ENCODE results near the gene BGLAP.

Gene BGLAP

DNA sequence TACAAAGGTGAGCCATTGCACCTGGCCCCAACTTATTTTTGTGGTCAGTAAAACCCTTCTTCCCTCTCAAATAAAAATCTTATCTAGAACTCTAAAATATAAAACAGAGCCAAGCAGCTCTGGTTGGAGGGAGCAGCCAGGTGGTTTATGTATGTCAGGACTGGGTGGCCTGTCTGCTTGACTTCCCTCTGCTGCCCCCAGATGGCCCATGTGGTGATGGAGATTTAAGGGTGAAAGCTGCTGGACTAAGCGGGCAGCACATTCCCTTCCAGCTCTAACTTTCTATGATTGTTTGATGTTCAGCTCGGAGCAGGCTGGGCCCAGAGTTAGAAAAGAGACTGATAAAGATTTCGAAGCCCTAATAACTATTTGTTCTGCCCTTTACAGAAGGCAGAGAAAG, 17.8 kb downstream of the BGLAP start:
- FAIRE-seq = no peak

DNA sequence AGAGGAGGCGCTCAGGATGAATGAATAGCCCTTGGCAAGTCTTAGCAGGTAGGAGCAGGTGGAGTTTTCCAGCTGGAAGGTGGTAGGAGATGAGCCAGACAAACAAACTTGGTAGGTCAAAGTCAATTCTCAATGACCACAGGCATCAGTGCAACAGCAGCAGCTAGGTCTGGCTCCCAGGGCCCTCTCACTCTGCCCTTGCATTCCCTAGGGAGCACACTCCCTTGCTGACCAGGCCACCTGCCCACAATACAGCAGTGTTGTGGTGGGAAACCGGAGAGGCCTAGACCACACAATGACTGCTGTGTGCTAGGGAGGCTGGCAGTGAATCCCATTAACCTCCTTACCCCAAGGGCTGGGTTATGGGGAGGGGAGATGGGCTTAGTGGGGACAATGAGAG, 18.9 kb downstream of the BGLAP start:
- FAIRE-seq = no peak

DNA sequence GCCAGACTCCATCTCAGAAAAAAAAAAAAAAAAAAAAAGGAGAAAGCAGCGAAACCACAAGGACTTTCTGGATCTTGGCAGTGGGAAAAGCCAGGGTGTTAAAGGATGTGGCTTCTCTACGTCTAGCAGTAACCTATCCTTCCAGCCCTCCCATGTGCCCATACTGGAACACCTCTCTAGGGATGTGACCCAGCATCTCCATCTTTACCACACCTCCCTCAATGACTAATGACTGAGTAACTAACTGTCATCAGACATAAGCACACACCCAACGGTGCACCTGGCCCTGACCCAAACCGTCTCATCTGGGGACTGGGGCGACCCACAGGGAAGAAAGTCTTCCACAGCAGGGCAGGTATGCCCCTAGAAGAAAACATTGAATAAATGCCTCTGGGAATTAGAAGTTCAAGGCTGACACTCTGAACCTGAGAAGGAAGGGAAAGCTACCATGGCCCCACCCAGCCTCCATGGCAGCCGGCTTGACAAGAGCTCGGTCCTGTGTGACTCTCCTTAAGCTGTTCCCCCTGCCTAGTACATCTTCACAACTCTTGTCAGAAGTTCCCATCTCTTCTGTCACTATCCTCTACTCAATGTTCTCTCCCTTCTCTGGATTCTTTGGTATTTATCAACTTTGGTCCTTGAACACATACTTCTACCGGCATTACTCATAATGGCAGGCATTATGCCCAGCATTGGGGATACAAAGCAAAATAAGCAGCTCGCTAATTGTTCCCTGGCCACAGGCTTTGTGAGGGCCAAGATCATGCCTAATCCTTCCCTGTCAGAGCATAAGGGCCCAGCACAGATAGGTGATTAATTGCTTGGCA, 20.7 kb downstream of the BGLAP start:
- FAIRE-seq = no peak

DNA sequence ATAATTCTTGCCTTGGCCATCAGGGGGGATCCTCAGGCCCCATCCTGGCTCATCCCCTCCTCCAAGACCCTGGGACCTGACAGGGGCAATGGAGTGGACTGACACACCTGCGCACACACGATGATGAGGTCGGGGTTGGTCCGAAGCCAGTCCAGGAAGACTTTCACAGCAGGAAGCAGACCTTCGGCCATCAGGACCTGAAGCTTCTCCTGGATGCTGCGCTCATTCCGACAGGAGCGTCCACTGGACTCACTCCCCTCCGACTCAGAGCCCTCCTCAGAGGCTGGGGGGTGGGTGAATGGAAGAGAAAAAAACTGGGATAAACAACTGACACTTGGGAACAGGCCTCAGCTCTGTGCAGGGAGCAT, 21.3 kb downstream of the BGLAP start:
- no peak for FAIRE-seq

DNA sequence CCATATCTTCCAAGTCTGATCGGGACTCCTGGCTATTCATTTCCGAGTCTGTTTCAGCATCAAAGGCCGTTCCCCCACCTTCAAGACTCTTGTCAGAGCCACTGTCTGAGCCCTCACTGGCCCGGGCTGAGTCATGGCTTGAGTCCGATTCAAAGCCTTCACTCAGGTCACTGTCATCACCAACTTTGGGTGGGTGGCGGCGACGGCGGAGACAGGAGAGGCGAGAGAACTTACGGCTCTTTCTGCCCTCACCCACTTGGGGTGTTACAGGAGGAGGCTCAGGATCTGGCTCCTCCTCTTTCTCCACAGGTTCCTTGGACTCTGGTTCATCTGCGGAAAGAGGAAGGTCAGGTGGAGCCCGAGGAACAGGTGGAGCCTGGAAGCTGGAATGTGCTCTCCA, 24.1 kb downstream of the BGLAP start:
- FAIRE-seq = no peak

DNA sequence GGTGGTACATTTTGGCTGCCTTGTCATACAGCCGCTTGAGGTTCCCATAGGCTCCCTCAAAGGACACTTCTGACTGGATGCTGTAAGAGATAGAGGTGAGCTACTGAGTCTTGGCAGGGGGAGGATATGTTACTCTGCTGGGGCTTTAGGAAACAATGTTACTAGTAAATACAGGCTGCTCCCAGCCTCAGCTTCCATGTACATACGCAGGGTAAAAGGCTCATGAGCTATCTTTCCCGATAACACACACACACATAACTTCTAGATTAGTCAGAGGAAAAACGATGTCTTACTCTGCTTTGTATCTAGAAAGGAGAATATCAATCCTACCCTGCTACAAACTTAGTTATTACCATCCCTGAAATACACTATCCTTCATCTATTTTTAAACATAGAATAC, 26.4 kb downstream of the BGLAP start:
- FAIRE-seq = no peak

DNA sequence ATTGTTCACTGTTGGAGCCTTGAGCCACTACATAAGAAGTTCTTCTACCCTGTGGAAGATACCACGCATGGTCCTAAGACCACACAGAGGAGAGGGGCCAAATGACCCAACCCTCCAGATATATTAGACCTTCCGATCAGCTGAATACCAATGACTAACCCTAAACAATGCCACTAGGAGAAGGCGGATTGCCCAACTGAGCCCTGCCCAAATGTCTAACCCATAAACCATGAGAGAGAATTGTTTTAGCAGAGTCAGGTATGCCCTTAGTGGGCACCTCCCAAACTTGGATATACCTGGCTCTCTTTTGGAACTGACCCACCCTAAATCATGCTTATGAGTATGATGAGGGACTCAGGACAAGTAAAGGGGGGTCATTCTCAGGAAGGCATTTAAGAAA, 28.3 kb downstream of the BGLAP start:
- no peak for FAIRE-seq

DNA sequence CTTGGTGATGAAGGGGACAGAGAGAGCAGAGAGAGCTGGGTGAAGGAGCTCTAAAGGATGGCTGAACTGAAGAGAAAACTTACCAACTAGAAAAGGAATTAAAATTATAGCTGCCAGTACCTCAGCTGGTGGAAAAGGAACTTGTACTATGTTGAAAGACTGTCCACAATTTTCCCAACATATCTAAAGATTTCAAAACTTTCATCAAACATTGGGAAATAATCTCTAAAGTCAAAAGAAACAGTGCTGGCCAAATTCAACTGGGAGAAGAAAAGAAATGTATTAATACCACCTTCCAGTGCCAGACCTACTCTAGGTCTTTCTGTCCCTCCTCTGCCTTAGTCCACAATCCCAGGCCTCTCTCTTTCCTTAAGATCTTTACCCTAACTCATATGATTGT, 34.5 kb downstream of the BGLAP start:
- FAIRE-seq = no peak

DNA sequence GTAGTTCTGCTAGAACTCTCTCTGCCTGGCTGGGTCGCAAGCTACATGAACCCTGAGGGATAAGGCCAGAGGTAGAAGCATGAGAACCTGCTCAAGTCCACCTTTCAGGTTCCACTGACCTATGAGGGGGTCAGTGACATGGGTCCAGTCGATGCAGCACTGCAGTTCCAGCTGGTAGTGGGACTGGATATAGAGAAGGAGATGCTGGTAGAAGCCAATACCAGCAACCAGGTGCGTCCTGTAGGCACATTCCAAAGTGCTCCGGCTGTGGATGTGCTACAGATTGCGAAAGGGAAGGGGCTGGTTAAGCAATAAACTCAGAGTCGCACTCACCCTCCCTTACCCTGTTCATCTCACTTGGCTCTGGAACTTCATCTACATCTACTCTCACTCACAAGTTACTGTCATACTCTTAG, 35.0 kb downstream of the BGLAP start:
- FAIRE-seq = no peak

DNA sequence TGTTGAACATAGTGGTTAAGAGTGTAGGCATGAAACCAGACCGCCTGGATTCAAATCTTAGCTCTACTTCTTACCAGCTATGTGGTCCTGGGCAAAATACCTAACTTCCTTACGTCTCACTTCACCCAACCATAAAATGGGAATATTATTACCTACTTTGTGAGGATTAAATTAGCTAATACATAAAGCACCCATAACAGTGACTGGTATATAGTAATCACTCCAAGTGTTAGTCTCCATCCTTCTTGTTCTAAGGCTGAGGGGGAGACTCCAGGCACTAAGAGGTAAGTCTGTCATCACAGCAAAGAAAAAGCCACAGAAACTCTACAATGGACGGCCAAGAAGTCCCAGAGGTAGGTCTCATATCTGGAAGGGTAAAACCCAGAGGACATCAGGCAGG, 37.9 kb downstream of the BGLAP start:
- no peak for FAIRE-seq

DNA sequence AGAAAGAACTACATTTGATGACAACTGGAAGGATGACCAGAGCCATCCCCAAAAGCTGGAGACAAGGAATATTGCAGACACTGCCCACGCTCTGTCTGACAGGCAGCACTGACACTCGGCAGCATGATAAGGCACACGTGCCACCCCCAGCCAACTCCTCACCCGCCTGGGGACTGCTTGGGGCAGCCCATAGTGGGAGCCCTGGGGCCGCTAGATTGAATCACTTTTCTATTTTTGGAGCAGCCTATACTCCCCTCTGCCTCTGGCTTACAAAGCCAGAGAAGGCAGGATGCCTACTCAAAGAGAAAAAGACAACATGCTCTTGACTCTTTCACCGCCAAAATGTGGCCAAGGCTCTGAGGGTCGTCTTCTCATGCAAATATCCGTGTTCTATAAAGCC, 39.3 kb downstream of the BGLAP start:
- no peak for FAIRE-seq

DNA sequence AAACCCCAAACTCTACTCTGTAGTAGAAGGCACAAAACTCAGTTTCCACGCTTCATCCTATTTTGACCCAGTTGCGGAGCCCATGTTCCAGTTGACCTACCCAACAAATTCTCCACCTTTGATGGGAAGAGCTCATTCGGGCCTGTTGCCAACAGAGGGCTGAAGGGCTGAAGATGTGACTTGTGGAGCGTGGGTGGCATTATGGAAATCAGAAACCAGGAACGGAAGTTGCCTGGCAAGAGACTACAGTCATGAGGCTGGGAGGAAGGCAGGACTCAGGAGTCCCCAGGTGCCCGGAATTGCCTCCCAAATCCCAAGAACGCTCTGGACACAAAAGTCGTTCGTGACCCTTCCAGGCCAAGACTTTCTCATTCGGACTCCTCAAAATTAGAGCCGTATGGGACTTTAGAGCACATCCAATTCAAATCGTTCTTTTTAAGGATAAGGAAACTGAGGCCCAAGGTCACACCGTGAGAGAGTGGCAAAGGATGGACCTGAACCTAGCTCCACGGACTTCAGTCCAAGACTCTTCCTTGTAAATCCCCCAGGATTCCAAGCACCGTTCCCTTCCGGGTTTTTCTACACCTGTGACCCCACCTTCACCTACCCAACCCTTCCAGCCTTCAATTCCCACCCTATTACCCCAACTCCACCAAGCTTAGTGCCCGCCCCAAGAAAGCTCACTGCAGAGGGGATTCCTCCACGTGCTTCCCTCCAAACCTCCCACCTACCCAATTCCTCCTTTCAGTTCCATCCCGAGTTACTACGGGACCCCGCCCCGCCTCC, 39.9 kb downstream of the BGLAP start:
- FAIRE-seq = no peak

DNA sequence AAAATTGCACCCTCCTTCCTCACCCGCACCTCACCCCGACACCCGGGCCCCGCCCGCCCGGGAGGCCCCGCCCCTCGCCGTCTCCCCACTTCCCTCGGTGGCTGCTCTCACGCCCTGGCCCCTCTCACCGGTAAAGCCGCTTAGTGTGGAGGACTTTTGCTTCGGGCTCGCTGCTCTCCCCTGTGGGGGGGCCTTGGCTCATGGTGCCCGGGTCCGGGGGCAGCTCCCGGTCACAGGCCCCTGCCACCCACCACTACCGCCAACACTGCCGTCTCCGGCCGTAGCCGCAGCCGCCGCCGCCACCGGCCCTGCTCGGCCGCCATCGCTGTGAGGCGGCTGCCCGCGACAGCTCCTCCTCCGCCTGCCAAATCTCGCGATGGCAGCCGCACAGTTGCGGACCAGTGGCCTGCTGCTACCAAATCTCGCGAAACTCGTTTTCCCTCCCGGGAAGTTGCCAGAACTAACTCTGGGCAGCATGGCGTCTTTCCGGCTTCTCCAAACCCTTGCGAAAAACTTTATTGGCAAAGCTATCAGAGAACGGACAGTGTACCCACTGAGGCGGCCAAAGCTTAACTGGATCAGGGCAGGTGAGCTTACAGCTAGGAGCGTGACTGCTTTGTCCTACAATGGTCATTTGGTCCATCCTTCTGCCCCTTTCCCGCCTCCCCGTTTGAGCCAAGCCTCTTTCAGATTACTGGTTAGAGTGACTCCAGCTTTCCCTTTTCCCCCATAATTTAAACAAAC, 40.7 kb downstream of the BGLAP start, which contains the start of gene SMG5:
TSS of gene SMG5 (minus strand) at position 347 of the 744 bp plus-strand sequence. CDS start at position 202, 145 bp downstream.
- peak; percentile 97 for FAIRE-seq

DNA sequence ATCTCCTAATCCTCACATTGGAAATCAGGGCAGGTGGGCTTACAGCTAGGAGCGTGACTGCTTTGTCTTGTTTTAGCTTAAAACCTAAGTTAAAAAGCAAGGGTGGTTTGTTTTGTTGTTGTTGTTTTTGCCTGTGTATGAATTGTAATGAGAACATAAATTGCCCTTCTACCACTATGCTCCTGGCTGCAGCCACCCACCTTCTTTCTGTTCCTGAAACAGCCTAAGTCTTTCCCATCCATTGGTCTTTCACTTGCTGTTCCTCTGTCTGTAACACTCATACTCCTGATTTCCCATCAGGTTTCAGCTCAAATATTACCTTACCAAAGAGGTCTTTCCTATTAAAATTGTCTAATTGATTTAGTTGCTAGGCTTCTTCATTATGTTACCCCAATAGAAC, 41.5 kb downstream of the BGLAP start:
- no peak for FAIRE-seq

DNA sequence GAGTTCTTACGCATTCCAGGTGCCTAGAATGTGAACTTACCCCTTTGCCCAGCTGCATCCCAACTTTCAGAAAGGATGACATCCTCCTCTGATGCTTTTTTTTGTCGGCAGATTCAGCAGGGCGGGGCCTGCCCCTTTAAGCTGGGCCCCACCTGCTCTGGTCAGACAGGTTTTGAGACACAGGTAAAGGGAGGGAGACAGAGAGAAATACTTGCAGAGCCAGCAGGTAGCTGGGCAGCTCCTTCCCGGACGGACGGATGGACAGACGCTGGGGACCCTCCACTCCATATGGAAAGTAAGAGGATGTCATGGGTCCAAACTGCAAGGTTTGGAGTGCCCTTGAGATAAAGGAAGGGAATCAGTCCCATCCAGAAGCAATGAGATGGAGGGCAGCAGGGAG, 42.1 kb downstream of the BGLAP start, which contains the start of gene TMEM79:
TSS of gene TMEM79 (plus strand) at position 214 of the 400 bp plus-strand sequence. CDS start 902 bp downstream, outside the sequence.
- FAIRE-seq = no peak

DNA sequence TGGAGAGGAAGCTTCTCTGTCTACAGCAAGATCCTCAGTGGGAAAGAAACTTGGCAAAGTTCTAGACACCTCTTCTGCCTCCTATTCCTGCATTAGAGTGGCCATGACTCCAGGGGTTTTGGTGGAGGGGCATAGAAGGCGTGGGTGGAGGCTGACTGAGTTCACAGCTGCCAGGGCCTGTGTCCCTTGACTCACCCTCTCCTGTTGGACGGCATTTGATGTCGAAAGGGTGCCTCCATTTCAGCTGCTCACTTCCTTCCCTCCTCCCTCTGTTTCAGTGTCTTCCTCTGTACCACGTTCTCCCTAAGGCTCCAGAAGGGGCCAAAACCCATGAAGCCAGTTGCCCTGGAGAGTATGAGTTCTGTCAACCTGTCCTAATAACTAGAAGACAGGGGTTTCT, 42.8 kb downstream of the BGLAP start:
- no peak for FAIRE-seq

DNA sequence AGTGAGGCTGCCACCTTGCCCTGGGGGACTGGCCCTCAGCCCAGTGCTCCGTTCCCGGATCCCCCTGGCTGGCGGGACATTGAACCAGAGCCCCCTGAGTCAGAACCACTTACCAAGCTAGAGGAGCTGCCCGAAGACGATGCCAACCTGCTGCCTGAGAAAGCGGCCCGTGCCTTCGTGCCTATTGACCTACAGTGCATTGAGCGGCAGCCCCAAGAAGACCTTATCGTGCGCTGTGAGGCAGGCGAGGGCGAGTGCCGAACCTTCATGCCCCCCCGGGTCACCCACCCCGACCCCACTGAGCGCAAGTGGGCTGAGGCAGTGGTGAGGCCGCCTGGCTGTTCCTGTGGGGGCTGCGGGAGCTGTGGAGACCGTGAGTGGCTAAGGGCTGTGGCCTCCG, 43.5 kb downstream of the BGLAP start:
- FAIRE-seq = no peak

DNA sequence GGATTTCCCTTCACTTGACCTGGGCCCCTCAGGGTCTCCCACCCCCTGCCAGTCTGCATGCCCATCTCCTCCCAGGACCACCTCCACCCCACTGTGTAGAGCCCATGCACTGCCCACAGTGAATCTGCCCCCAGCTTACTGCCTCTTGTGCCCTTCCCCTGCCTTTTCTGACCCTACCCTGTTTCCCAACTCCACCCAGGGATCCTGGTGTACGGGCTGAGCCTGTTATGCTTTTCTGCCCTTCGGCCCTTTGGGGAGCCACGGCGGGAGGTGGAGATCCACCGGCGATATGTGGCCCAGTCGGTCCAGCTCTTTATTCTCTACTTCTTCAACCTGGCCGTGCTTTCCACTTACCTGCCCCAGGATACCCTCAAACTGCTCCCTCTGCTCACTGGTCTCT, 44.1 kb downstream of the BGLAP start:
- FAIRE-seq = no peak

DNA sequence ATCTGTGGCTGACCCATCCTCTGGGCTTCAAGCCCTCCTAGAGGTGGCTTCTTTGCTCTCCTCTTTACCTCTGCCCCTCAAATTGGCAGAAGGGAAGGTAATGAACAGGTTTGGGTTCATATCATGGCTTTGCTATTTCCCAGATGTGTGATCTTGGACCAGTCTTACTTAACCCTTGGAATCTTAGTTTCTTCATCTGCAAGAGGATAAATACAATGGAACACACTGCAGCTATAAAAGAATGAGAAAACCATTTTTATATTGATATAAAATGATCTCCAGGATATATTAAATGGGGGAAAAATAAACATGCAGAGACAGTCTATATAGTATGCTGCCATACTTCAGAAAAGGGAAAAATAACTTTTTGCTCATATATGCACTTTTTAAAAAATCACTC, 47.9 kb downstream of the BGLAP start:
- no peak for FAIRE-seq

DNA sequence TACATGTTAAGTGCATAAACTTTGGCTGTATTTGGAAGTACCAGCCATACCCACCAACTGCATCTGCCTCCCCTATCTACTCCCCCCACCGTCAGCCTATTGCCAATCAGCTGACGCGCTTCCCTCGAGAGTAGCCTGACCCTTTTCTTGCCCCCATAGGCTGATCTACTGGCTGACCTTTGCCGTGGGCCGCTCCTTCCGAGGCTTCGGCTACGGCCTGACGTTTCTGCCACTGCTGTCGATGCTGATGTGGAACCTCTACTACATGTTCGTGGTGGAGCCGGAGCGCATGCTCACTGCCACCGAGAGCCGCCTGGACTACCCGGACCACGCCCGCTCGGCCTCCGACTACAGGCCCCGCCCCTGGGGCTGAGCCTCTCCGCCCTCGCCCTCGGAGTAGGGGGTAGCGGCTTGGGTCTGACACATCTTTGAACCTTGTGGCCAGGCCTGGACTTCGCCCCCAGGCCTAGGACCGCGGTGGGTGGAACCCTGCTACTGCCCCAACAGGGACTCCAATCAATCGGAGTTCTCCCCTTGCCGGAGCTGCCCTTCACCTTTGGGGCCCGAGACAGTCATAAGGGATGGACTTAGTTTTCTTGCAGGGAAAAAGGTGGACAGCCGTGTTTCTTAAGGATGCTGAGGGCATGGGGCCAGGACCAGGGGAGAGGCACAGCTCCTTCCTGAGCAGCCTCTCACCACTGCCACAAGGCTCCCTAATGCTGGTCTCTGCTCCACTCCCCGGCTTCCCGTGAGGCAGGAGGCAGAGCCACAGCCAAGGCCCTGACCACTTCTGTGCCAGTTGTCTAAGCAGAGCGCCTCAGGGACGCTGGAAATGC, 49.5 kb downstream of the BGLAP start:
- FAIRE-seq = peak; percentile 66

All from TTC549 (cell line).